SK-N-SH treated with all-trans-retinoic acid at 6 μM for 48 hours (cell line): ENCODE results near the gene ZXDA.

Experiments used
- ARNTL ChIP-seq: fragments of 450-650 bp; formaldehyde crosslinking; IDR thresholded peaks from 2 replicates; pipeline ENCODE4 v1.5.0; 2020; ENCODE audit warnings: low read depth, mild to moderate bottlenecking, moderate library complexity, borderline replicate concordance
- BACH2 ChIP-seq: fragments of 250-450 bp; sonication (Bioruptor Pico); IDR thresholded peaks from 2 replicates; pipeline ENCODE4 v1.9.0; 2021; ENCODE audit warnings: mild to moderate bottlenecking, borderline replicate concordance
- CSRNP3 ChIP-seq: fragments of 250-450 bp; sonication (Bioruptor Pico); IDR thresholded peaks from 2 replicates; pipeline ENCODE4 v1.5.1; 2021; ENCODE audit warnings: mild to moderate bottlenecking, moderate library complexity
- GLIS3 ChIP-seq: fragments of 250-450 bp; sonication (Bioruptor Pico); IDR thresholded peaks from 2 replicates; pipeline ENCODE4 v1.5.0; 2020; ENCODE audit warnings: mild to moderate bottlenecking, moderate library complexity
- ISL1 ChIP-seq: fragments of 250-450 bp; sonication (Bioruptor Pico); IDR thresholded peaks from 2 replicates; pipeline ENCODE4 v2.1.2; 2022; ENCODE audit warnings: mild to moderate bottlenecking, moderate library complexity
- OSR1 ChIP-seq: fragments of 250-450 bp; sonication (Bioruptor Pico); IDR thresholded peaks from 2 replicates; pipeline ENCODE4 v1.8.0; 2022; ENCODE audit warnings: moderate library complexity, mild to moderate bottlenecking, inconsistent platforms
- PATZ1 ChIP-seq: fragments of 250-450 bp; sonication (Bioruptor Pico); IDR thresholded peaks from 2 replicates; pipeline ENCODE4 v1.8.0; 2020; ENCODE audit warnings: mild to moderate bottlenecking, moderate library complexity, borderline replicate concordance
- PPARA ChIP-seq: fragments of 250-450 bp; sonication (Bioruptor Pico); IDR thresholded peaks from 2 replicates; pipeline ENCODE4 v1.5.0; 2020; ENCODE audit warnings: mild to moderate bottlenecking, borderline replicate concordance
- ZC3H10 ChIP-seq: fragments of 250-450 bp; sonication (Bioruptor Pico); IDR thresholded peaks from 2 replicates; pipeline ENCODE4 v1.5.1; 2021; ENCODE audit warnings: mild to moderate bottlenecking, moderate library complexity
- ZFP3 ChIP-seq: fragments of 250-450 bp; sonication (Bioruptor Pico); IDR thresholded peaks from 2 replicates; pipeline ENCODE4 v1.5.0; 2020; ENCODE audit warnings: mild to moderate bottlenecking, moderate library complexity
- ZFP30 ChIP-seq: fragments of 450-650 bp; formaldehyde crosslinking; IDR thresholded peaks from 2 replicates; pipeline ENCODE4 v1.5.0; 2022; ENCODE audit warnings: mild to moderate bottlenecking, moderate library complexity
- ZNF70 ChIP-seq: fragments of 450-650 bp; formaldehyde crosslinking; IDR thresholded peaks from 2 replicates; pipeline ENCODE4 v1.5.0; 2020; ENCODE audit warnings: mild to moderate bottlenecking, moderate library complexity
- TF ChIP-seq, protein P1 (sequence below): fragments of 250-450 bp; sonication (Bioruptor Pico); IDR thresholded peaks from 2 replicates; pipeline ENCODE4 v1.5.0; 2020; ENCODE audit warnings: mild to moderate bottlenecking, moderate library complexity
- TF ChIP-seq, protein P2 (sequence below): fragments of 250-450 bp; sonication (Bioruptor Pico); IDR thresholded peaks from 2 replicates; pipeline ENCODE4 v1.5.1; 2020; ENCODE audit warnings: low read depth, mild to moderate bottlenecking, moderate library complexity

GRCh38 chrX:57915680-57916079 lies 5.4 kb upstream of the ZXDA start:
- TF ChIP-seq ARNTL (CRISPR knock-in tag) = no peak
- TF ChIP-seq CSRNP3 (CRISPR knock-in tag) = no peak
- TF ChIP-seq PPARA = no peak
- TF ChIP-seq OSR1 = no peak
- no peak for TF ChIP-seq ISL1 (CRISPR knock-in tag)
- no peak for TF ChIP-seq PATZ1 (CRISPR knock-in tag)
- no peak for TF ChIP-seq ZC3H10 (CRISPR knock-in tag)
- no peak for TF ChIP-seq GLIS3 (CRISPR knock-in tag)
- TF ChIP-seq BACH2 = no peak
- no peak for TF ChIP-seq ZFP3 (CRISPR knock-in tag)
- TF ChIP-seq ZNF70 (CRISPR knock-in tag) = no peak
- TF ChIP-seq, protein P1, sequence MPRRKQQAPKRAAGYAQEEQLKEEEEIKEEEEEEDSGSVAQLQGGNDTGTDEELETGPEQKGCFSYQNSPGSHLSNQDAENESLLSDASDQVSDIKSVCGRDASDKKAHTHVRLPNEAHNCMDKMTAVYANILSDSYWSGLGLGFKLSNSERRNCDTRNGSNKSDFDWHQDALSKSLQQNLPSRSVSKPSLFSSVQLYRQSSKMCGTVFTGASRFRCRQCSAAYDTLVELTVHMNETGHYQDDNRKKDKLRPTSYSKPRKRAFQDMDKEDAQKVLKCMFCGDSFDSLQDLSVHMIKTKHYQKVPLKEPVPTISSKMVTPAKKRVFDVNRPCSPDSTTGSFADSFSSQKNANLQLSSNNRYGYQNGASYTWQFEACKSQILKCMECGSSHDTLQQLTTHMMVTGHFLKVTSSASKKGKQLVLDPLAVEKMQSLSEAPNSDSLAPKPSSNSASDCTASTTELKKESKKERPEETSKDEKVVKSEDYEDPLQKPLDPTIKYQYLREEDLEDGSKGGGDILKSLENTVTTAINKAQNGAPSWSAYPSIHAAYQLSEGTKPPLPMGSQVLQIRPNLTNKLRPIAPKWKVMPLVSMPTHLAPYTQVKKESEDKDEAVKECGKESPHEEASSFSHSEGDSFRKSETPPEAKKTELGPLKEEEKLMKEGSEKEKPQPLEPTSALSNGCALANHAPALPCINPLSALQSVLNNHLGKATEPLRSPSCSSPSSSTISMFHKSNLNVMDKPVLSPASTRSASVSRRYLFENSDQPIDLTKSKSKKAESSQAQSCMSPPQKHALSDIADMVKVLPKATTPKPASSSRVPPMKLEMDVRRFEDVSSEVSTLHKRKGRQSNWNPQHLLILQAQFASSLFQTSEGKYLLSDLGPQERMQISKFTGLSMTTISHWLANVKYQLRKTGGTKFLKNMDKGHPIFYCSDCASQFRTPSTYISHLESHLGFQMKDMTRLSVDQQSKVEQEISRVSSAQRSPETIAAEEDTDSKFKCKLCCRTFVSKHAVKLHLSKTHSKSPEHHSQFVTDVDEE (CRISPR knock-in tag) = no peak
- no peak for TF ChIP-seq ZFP30 (CRISPR knock-in tag)
- TF ChIP-seq, protein P2, sequence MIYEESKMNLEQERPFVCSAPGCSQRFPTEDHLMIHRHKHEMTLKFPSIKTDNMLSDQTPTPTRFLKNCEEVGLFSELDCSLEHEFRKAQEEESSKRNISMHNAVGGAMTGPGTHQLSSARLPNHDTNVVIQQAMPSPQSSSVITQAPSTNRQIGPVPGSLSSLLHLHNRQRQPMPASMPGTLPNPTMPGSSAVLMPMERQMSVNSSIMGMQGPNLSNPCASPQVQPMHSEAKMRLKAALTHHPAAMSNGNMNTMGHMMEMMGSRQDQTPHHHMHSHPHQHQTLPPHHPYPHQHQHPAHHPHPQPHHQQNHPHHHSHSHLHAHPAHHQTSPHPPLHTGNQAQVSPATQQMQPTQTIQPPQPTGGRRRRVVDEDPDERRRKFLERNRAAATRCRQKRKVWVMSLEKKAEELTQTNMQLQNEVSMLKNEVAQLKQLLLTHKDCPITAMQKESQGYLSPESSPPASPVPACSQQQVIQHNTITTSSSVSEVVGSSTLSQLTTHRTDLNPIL (CRISPR knock-in tag) = no peak
